Small intestine (tissue), 7 donors: Measurements from ENCODE around the gene SNAI3. TPM values are rescaled to one million over a fixed set of nuclear protein-coding genes. Genes with fewer than 3 reads are reported as not detected.

Experiments used
- DNase-seq, 2 donors: peaks; one replicate each; pipeline versions ENCODE4 v3.0.0 to v3.0.0-alpha.2; 2013
- FAIRE-seq: peaks from 2 replicates; lab custom pipeline; 2012; peaks lifted over from hg19 to GRCh38; lab: Jason Lieb, UNC
- H3K27ac ChIP-seq, 3 donors: one replicate each; pipeline ENCODE4 v1.5.1; 2013; ENCODE audit warnings: low read length in 2 of 3, mild to moderate bottlenecking in 2 of 3, control low read depth in 1 of 3, inconsistent platforms in 1 of 3, low read depth in 1 of 3, moderate library complexity in 1 of 3
- H3K27me3 ChIP-seq, 3 donors: one replicate each; pipeline ENCODE4 v1.6.1; 2013; ENCODE audit warnings: low read length in 3 of 3, inconsistent platforms in 1 of 3; ENCODE audit not compliant: control insufficient read depth in 3 of 3, insufficient read depth in 3 of 3
- H3K36me3 ChIP-seq, 3 donors: one replicate each; pipeline ENCODE4 v1.6.1; 2013; ENCODE audit warnings: low read length in 3 of 3, inconsistent platforms in 1 of 3, low read depth in 1 of 3, mild to moderate bottlenecking in 1 of 3, moderate library complexity in 1 of 3; ENCODE audit not compliant: control insufficient read depth in 3 of 3, insufficient read depth in 2 of 3
- H3K4me1 ChIP-seq, 3 donors: one replicate each; pipeline ENCODE4 v1.6.1; 2013; ENCODE audit warnings: low read length in 2 of 3, inconsistent platforms in 1 of 3, low read depth in 1 of 3, mild to moderate bottlenecking in 1 of 3, moderate library complexity in 1 of 3; ENCODE audit not compliant: control insufficient read depth in 3 of 3, insufficient read depth in 2 of 3
- H3K4me3 ChIP-seq, 3 donors: one replicate each; pipeline ENCODE4 v1.5.1; 2013; ENCODE audit warnings: low read length in 3 of 3, control low read depth in 1 of 3, inconsistent platforms in 1 of 3, low read depth in 1 of 3, mild to moderate bottlenecking in 1 of 3, moderate library complexity in 1 of 3
- H3K9me3 ChIP-seq, 2 donors: one replicate each; pipeline ENCODE4 v1.6.1; 2013; ENCODE audit warnings: low read depth in 1 of 2, low read length in 1 of 2; ENCODE audit not compliant: control insufficient read depth in 2 of 2, insufficient read depth in 1 of 2
- WGBS, 3 donors: extraction: QIAGEN DNeasy Blood & Tissue Kit; methylation state at CpG; one replicate each; pipeline ENCODE4 v1.1.7; 2013; 5-methylcytosine and 5-hydroxymethylcytosine counted together
- polyA plus RNA-seq, 4 donors: library from polyadenylated mRNA; stranded (reverse) in 3 of 4; unstranded in 1 of 4; fragments of 200-250 nt in 3 of 4; fragments of 120-200 nt in 1 of 4; gene quantifications; one replicate each; pipeline versions ENCODE4 v1.2.1 to v1.2.3, GENCODE V29; 2013
- donor health status: healthy with polysubstance abuse.
- donor health status: control.
- donor health status: control.
- donor health status: Bipolar disorder and iron deficiency.
- donor health status: healthy.

Gene SNAI3
- polyA plus RNA-seq, 4 donors = 0.45 to 3.2 (median 0.86) TPM

DNA sequence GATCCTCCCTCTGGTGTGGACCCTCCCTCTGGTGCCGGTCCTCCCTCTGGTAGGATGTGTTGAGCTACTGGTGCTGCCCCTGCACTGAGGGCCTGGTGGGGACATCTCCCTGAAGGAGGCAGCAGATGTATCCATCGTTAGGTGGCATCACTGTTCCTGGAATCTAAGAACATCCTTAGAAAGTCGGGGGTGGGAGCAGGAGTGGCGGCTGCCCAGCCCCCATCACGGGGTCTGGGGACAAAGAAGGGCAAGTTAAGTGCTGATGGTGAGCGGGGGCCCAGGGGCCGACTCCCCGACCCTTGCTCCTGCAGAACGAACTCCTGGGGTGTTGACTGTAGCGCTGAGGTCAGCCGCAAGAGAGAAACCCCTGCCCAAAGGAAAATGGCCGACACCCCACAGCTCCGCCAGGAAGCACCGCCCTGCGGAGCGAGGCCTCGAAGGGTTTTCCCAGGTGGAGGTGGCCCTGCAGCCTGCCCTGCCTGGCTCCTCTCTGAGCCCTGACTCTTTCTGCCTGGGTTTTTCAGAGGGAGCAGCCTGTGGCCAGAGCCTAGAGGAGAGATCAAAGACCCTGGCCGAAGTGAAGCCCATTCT is 25.5 kb upstream of the SNAI3 start:
- H3K4me3 ChIP-seq = no peak overlapping the region
- H3K9me3 ChIP-seq = no peaks in the 10 kb centered on the region
- H3K27me3 ChIP-seq = no peaks in the 10 kb centered on the region
- FAIRE-seq (no peak), DNase-seq (no peak)
- no peak overlapping the region for H3K27ac ChIP-seq
- peaks cover 8 to 60% (median 13%) of the 10 kb centered on the region in 3 donors for H3K36me3 ChIP-seq
- WGBS, 3 donors = 78 to 81% (median 79%) methylated on average over 17 to 18 of the region's 18 CpGs
- peaks cover 0 to 8% (median 0%) of the 10 kb centered on the region in 3 donors for H3K4me1 ChIP-seq

- Histone ChIP-seq H3K36me3 (peaks cover 3 to 47% (median 6%) of the 10 kb centered on the region in 3 donors), H3K27me3 (no peaks in the 10 kb centered on the region), H3K27ac (no peak overlapping the region), H3K4me1 (peaks cover 0 to 8% (median 0%) of the 10 kb centered on the region in 3 donors), H3K4me3 (no peak overlapping the region), H3K9me3 (no peaks in the 10 kb centered on the region)
- FAIRE-seq (no peak), DNase-seq (no peak)
- 75 to 82% (median 80%) methylated on average over 16 of the region's 16 CpGs for WGBS, 3 donors
These were observed 24.2 kb upstream of the SNAI3 start for GRCh38 chr16:88710556-88710955.

DNA sequence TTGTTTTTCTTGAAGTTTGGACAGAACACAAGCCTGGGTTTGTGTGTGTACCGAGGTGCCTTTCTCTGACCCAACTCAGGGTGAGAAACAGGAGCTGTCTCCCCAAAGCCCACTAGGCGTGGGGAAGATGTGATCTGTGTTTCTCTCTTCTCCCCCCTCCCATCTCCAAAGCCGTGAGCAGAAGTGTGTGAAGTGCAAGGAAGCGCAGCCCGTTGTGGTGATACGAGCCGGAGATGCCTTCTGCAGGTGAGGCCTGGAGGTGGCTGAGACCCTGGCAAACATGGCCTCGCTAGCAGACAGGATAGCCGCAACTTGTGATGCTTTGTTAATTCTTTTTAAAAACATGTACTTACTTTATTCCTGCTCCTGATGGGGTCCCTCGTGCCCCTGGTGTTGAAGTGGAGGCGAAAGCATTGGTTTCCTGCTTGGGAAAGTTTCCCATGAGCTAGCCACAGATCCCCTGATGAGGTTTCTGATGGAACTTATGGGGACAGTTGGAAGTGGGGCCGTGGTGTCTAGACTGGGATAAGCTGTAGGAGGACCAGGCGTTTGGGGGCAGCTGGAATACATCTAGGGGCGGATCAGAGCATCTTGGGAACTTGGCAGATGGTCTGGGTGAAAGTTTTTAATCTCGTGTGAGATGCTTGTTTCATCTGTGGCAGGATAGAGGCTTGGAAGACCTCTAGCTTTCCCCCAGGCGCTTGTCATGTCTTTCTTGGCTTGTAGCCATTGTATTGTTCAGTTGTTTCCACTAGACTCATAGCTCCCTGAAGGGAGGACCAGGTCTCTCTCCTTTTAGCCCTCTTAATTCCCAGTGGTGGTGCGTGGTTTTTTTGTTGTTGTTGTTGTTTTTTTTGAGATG is 20.9 kb upstream of the SNAI3 start:
- Histone ChIP-seq H3K36me3 (peaks cover 0 to 38% (median 3%) of the 10 kb centered on the region in 3 donors), H3K27ac (peak overlapping the region in 1 of 3 donors; percentile 91), H3K9me3 (no peaks in the 10 kb centered on the region), H3K27me3 (no peaks in the 10 kb centered on the region), H3K4me3 (peak overlapping the region; percentile 76 to 91 (median 77)), H3K4me1 (peaks cover 0 to 17% (median 0%) of the 10 kb centered on the region in 3 donors)
- DNase-seq (no peak), FAIRE-seq (no peak)
- 31 to 36% (median 32%) methylated on average over 17 of the region's 17 CpGs for WGBS, 3 donors

GRCh38 chr16:88706229-88706964 is 20.1 kb upstream of the SNAI3 start, which contains the start of the genes CTU2 and RNF166:
TSS of gene CTU2 (plus strand) at chr16:88706503. CDS start at chr16:88706531, 28 bp downstream.
TSS of gene RNF166 (minus strand) at chr16:88706408. CDS start at chr16:88706325, 83 bp downstream.
- Histone ChIP-seq H3K27ac (peak within 1 kb of the TSS in 2 of 3 donors; percentile 82 to 91), H3K4me1 (peaks cover 0 to 17% (median 0%) of the 10 kb centered on the region in 3 donors), H3K36me3 (peaks cover 0 to 37% (median 3%) of the 10 kb centered on the region in 3 donors), H3K27me3 (no peaks in the 10 kb centered on the region), H3K9me3 (no peaks in the 10 kb centered on the region), H3K4me3 (peak within 1 kb of the TSS; percentile 76 to 91 (median 77))
- WGBS, 3 donors = 0 to 1% (median 0%) methylated on average over 27 to 86 of the region's 86 CpGs
- peak; percentile 78 to 97 for DNase-seq
- no peak for FAIRE-seq

DNA sequence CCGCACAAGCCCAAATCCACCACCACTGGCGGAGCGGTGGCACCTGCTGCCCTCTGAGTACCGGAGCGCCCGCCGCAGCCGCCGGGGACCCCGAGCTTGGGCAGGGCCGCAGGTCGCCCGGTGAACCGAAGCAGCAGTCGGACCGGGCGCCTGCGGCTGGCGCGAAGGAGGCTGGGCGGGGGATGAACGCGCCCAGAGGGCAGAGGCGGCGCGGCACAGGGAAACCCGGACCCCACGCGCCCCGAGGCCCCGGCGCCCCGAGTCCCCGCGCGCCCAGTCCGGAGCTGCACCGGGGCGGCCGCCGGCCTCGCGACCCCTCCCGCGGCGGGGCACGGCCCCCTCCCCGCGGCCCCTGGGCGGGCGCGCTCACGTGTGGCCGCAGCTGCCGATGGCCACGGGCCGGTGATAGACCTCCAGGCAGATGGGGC is 19.5 kb upstream of the SNAI3 start:
- Histone ChIP-seq H3K27ac (peak overlapping the region in 2 of 3 donors; percentile 82 to 91), H3K4me3 (peak overlapping the region; percentile 48 to 91 (median 76)), H3K36me3 (peaks cover 0 to 43% (median 3%) of the 10 kb centered on the region in 3 donors), H3K9me3 (no peaks in the 10 kb centered on the region), H3K4me1 (peaks cover 0 to 17% (median 0%) of the 10 kb centered on the region in 3 donors), H3K27me3 (no peaks in the 10 kb centered on the region)
- FAIRE-seq (no peak), DNase-seq (no peak)
- WGBS, 3 donors = 0 to 1% (median 0%) methylated on average over 33 to 57 of the region's 57 CpGs

- peaks cover 0 to 17% (median 0%) of the 10 kb centered on the region in 3 donors for H3K4me1 ChIP-seq
- H3K36me3 ChIP-seq = peaks cover 0 to 47% (median 3%) of the 10 kb centered on the region in 3 donors
- FAIRE-seq (no peak), DNase-seq (peak in 1 of 2 donors; percentile 28)
- H3K27ac ChIP-seq = peak overlapping the region in 2 of 3 donors; percentile 49 to 91
- H3K4me3 ChIP-seq = peak overlapping the region; percentile 48 to 91 (median 76)
- H3K9me3 ChIP-seq = no peaks in the 10 kb centered on the region
- 19 to 26% (median 22%) methylated on average over 9 of the region's 9 CpGs for WGBS, 3 donors
- H3K27me3 ChIP-seq = no peaks in the 10 kb centered on the region
These were observed 18.9 kb upstream of the SNAI3 start for GRCh38 chr16:88705076-88705684.

- Histone ChIP-seq H3K4me1 (peaks cover 0 to 17% (median 0%) of the 10 kb centered on the region in 3 donors), H3K27me3 (no peaks in the 10 kb centered on the region), H3K27ac (peak overlapping the region in 2 of 3 donors; percentile 71 to 91), H3K9me3 (no peaks in the 10 kb centered on the region), H3K36me3 (peaks cover 0 to 49% (median 0%) of the 10 kb centered on the region in 3 donors), H3K4me3 (peak overlapping the region in 2 of 3 donors; percentile 9 to 42)
- DNase-seq (peak in 1 of 2 donors; percentile 50), FAIRE-seq (no peak)
- whole genome bisulfite sequencing, 3 donors = 62 to 77% (median 67%) methylated on average over 22 to 26 of the region's 26 CpGs
These were observed 17.4 kb upstream of the SNAI3 start for GRCh38 chr16:88703486-88704309.
